Coronary artery (tissue), 2 donors: Measurements from ENCODE around the gene IL13RA1.
A peak's percentile ranks its signal among the peaks of the same experiment; 100 is the strongest.
"Not testable (repeated sequence)": the region's sequence is repeated elsewhere in the genome, so short reads cannot be mapped to it uniquely, and the experiment has no call there.

Experiments
- DNase-seq: peaks from one replicate; pipeline ENCODE4 v3.0.0-alpha.2; 2017; ENCODE audit warnings: low spot score
- H3K27ac ChIP-seq, 2 donors: fragments of 200-600 bp; sonication (generic); one replicate each; pipeline ENCODE4 v1.5.1; 2016 to 2019
- H3K4me3 ChIP-seq: fragments of 200-600 bp; sonication (generic); 2 replicates; pipeline ENCODE4 v1.5.1; 2016; ENCODE audit warnings: mild to moderate bottlenecking, moderate library complexity
- TF ChIP-seq, protein P1 (sequence below): fragments of 200-600 bp; sonication (generic); IDR thresholded peaks from one replicate; pipeline ENCODE4 v1.5.1; 2019; ENCODE audit warnings: antibody characterized with exemption

The IL13RA1 gene

DNA sequence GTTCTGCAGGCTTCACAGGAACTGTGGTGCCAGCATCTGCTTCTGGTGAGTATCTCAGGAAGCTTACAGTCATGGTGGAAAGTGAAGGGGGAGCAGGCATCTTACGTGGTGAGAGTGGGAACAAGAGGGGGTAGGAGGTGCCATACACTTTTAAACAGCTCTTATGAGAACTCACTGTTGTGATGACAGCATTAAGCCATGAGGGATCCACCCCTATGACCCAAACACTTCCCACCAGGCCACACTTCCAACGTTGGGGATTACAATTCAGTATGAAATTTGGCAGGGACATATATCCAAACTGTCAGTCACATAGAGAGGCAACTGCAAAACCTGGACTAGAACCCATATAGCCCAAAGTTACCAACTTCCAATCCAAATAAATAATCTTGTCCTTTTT is 53.1 kb downstream of the IL13RA1 start:
- no peak overlapping the region for H3K4me3 ChIP-seq
- DNase-seq = no peak
- TF ChIP-seq, protein P1, sequence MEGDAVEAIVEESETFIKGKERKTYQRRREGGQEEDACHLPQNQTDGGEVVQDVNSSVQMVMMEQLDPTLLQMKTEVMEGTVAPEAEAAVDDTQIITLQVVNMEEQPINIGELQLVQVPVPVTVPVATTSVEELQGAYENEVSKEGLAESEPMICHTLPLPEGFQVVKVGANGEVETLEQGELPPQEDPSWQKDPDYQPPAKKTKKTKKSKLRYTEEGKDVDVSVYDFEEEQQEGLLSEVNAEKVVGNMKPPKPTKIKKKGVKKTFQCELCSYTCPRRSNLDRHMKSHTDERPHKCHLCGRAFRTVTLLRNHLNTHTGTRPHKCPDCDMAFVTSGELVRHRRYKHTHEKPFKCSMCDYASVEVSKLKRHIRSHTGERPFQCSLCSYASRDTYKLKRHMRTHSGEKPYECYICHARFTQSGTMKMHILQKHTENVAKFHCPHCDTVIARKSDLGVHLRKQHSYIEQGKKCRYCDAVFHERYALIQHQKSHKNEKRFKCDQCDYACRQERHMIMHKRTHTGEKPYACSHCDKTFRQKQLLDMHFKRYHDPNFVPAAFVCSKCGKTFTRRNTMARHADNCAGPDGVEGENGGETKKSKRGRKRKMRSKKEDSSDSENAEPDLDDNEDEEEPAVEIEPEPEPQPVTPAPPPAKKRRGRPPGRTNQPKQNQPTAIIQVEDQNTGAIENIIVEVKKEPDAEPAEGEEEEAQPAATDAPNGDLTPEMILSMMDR = no peak
- no peak overlapping the region for H3K27ac ChIP-seq

- no peak overlapping the region for H3K4me3 ChIP-seq
- no peak overlapping the region for H3K27ac ChIP-seq
- DNase-seq = no peak
- TF ChIP-seq, protein P1 = no peak
Observed at GRCh38 chrX:118780911-118781310, 53.5 kb downstream of the IL13RA1 start.

DNA sequence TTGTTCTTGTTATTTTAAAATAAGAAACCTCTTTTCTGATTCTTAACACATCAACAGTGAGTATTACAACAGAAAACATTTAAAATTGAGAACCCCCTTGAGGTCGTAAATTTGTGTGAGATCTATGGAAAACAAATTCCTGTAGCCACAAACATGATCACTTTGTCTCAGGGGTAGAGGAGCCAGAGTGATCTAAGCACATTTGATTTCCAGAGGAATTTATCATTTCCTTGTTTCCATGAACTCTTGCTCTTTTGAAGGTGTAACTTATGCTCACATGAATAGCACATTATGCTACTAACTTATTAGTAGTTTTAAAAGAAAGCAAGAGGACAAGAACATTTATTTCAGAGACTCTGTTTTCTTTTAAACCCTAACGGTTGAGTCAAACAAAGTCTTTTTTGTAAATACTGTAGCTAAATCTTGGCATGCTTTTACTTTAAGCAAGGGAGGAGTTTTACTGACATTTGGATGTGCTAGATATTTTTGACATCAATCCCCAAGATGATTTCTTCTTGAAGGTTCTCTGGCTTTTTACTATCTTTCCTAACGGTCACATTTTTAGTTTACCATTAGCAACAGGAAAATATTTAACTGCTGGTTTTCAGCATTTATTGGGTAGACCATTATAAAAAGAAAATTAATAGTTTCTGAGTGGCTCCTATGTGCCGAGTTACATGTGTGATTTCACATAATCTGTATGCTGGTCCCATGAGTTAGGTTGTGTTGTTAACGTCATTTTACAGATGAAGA is 68.3 kb downstream of the IL13RA1 start:
- no peak overlapping the region for H3K4me3 ChIP-seq
- TF ChIP-seq, protein P1 = no peak
- no peak for DNase-seq
- H3K27ac ChIP-seq = no peak overlapping the region

- TF ChIP-seq, protein P1 = no peak
- no peak for DNase-seq
- Histone ChIP-seq H3K27ac (no peak overlapping the region), H3K4me3 (no peak overlapping the region)
Observed at GRCh38 chrX:118802857-118803256, 75.5 kb downstream of the IL13RA1 start.

DNA sequence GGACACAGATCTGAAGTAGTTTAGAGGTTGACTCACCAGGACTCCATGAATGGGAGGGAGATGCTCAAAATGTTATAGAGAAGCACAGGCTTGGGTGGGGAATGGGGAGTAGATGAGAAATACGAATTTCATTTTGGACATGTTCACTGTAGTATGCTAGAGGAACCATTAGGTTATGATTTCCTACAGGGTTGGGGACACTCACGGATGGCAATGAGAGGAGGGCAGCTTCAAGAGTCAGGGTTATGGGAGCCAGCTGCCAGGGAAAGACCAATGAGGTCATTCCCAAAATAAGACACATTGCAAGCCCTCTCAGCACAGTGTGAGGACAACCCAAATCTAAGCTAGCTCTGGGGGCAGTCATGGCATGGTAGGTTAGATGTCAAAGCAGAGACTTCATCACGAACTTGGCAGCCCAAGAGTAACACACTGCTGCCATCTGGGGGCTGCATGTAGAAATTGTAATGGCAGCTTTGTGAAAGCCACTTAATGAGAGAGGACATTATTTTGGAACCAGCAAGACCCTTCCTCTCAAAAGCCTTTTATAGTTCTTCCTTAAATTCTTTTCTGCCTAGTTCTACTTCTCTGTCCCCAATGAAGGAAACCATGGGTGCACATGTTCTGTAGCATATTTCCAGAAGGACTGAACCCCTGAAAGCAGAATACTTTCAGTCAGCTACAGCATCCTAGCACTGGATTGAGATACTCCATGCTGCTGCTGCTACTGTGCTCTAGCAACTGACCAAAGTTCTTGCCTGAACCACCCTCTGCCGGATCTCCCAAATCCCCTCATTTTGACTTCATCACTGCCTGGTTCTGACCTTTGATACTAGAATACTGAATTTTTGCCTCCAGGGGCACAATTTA is 80.0 kb downstream of the IL13RA1 start:
- TF ChIP-seq, protein P1 = peak; percentile 45
- Histone ChIP-seq H3K4me3 (no peak overlapping the region), H3K27ac (no peak overlapping the region)
- no peak for DNase-seq

DNA sequence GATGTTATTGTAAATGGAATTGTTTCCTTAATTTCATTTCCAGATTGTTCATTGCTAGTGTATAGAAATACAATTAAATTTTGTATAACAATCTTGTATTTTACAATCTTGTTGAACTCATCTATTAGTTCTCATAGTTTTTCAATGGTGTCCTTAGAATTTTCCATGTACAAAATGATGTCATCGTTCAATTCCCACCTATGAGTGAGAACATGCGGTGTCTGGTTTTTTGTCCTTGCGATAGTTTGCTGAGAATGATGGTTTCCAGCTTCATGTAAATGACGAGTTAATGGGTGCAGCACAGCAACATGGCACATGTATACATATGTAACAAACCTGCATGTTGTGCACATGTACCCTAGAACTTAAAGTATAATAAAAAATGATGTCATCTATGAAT is 89.9 kb downstream of the IL13RA1 start:
- H3K27ac ChIP-seq, H3K4me3 ChIP-seq, DNase-seq: not testable (repeated sequence)

- DNase-seq = no peak
- H3K4me3 ChIP-seq = peak within 1 kb of the TSS; percentile 64
- no peak within 1 kb of the TSS for H3K27ac ChIP-seq
- TF ChIP-seq, protein P1 = no peak
Observed at GRCh38 chrX:118823263-118824172, 96.1 kb downstream of the IL13RA1 start, which contains the start of gene ZCCHC12. TSS of gene ZCCHC12 (plus strand) at chrX:118823824. CDS start at chrX:118825245, 1,421 bp downstream.
